Measurements from ENCODE around the gene GSG1L.

Gene GSG1L

DNA sequence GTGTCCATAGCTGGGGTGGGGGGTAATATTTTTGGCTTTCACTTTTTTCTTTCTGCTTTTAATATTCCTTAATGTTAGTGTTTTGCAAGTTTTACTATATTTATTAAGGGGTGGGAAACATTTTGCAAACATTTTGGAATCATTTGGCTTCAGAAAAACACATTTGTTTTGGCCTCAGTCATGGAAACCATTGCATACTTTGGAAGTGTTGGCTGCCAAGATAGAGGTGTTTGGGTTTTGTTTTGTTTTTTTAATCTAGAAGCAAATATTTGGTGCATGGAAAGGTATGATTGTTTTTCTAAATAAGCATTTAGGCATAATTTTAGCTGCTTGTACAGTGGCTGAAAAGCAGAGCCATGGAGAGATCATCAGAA is 270.3 kb downstream of the GSG1L start:
- DNase-seq (ENCODE audit: low spot score) = no peak
- TF ChIP-seq, protein P1, sequence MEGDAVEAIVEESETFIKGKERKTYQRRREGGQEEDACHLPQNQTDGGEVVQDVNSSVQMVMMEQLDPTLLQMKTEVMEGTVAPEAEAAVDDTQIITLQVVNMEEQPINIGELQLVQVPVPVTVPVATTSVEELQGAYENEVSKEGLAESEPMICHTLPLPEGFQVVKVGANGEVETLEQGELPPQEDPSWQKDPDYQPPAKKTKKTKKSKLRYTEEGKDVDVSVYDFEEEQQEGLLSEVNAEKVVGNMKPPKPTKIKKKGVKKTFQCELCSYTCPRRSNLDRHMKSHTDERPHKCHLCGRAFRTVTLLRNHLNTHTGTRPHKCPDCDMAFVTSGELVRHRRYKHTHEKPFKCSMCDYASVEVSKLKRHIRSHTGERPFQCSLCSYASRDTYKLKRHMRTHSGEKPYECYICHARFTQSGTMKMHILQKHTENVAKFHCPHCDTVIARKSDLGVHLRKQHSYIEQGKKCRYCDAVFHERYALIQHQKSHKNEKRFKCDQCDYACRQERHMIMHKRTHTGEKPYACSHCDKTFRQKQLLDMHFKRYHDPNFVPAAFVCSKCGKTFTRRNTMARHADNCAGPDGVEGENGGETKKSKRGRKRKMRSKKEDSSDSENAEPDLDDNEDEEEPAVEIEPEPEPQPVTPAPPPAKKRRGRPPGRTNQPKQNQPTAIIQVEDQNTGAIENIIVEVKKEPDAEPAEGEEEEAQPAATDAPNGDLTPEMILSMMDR (IDR thresholded peaks at IDR 0.05) = no peak
- Histone ChIP-seq H3K27ac (peak overlapping the region in 1 of 2 donors; percentile 56), H3K4me3 (no peak overlapping the region)

DNA sequence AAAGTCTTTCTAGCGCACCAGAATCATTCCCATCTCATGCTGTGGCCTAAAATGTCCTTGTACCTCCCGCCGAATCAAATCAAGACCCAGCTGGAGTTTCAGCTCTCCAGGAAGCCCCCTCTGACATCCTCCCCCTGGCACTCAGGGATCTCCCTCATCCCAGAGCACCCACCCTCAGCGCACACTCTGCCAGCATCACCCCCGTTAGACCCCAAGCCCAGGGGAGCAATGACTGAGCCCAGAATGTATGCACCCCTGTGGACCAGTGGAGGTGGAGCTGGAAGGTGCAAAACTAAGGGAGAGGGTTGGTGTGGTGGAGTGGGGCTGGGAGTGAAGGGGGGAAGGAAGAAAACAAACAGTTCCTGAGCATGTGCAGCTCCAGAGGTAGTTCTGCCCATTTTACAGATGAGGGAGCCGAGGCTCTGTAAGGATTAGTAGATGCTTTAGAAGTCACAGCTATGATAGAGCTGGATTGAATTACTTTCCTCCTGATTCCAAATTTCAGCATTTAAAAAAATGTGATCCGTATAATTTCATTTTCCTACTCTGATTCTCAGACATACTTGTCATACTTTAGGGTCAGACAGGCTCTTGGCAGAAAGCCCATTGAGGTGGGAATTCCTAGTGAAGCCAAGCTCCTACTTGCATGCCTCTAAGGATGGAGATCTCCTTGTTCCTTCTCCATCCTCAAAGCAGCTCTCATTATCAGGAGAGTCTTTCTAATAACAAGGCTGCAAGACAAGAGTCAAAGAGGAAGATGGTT is 270.8 kb downstream of the GSG1L start:
- DNase-seq (ENCODE audit: low spot score) = no peak
- TF ChIP-seq, protein P1 (IDR thresholded peaks at IDR 0.05) = no peak
- Histone ChIP-seq H3K27ac (peak overlapping the region in 1 of 2 donors; percentile 69), H3K4me3 (no peak overlapping the region)

DNA sequence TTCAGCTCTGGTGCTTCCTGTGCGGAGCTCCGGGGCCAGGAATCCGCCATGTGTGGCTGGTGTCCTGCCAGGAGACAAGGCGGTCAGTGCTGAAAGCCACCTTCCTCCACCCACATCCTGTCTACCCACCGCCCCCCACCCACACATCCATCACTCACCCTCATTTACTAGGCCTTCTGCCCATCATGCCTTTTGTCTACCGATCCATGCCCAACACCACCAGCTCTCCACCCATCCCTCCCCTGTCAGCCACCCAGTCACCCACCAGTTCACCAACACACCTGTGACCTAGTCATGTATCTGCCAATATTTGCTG is 272.2 kb downstream of the GSG1L start:
- peak overlapping the region in 1 of 2 donors; percentile 31 for H3K27ac ChIP-seq
- no peak for DNase-seq (ENCODE audit: low spot score)
- TF ChIP-seq, protein P1 (IDR thresholded peaks at IDR 0.05) = no peak
- H3K4me3 ChIP-seq = no peak overlapping the region

DNA sequence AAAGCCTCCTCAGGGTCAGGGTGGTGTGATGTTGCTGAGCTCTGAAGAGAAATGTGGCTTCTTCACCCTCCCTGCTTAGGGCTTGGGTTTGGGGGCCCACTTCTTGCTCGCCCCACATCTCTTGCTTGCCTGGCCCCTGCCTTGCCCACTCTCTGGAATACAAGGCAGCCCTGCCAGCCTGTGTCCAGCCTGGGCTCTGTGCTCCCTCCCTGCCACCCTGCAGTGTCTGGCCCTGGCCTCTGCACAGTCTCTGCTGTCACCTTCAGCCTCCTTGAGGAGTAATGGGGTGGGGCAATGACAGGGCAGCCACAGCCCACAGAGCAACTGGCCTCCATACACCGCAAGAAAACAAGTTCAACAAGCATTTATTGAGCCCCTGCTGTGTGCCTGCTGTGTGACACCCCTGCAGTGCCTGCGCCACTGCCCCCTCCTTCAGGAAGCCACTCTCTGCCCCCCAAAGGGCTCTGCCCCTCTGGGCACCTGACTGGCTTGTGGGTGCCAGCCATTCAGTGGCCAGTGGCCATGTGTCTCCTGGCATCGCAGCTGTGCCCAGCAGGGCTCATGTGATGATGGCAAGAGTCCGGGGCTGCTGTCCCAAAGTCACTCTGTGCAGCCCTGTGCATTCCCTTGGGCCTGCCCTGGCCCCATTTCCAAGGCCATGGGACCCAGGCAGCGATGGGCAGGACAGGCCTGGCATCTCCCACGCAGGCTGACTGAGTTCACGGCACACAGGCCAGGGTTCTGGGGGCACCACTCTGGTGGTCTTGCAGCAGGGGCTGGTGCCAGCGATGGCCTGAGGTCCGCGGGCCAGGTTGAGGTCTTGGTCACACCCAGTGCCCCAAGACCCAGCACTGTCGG is 272.7 kb downstream of the GSG1L start:
- no peak for DNase-seq (ENCODE audit: low spot score)
- Histone ChIP-seq H3K4me3 (no peak overlapping the region), H3K27ac (peak overlapping the region in 1 of 2 donors; percentile 31)
- TF ChIP-seq, protein P1 (IDR thresholded peaks at IDR 0.05) = no peak

DNA sequence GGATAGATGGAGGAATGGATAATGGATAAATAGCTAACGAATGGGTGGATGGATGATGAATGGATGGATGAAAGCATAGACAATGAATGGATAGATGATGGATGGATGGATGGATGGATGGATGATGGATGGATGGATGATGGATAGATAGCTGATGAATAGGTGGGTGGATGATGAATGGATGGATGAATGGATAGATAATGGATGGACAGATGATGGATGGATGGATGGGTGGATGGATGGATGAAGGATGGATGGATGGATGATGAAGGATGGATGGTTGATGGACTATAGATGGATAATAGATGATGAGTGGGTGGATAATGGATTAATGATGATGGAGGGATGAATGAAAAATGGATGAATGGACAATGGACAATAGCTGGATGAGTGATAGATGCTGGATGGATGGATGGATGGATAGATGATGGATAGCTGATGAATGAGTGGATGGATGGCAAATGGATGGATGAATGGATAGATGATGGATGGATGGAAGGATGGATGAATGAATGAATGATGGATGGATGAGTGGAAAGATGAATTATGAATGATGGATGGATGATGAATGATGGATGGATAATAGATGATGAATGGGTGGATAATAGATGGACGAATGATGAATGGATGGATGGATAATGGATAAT is 273.8 kb downstream of the GSG1L start:
- H3K27ac ChIP-seq = no peak overlapping the region
- no peak overlapping the region for H3K4me3 ChIP-seq
- DNase-seq (ENCODE audit: low spot score) = no peak
- TF ChIP-seq, protein P1 (IDR thresholded peaks at IDR 0.05) = no peak

DNA sequence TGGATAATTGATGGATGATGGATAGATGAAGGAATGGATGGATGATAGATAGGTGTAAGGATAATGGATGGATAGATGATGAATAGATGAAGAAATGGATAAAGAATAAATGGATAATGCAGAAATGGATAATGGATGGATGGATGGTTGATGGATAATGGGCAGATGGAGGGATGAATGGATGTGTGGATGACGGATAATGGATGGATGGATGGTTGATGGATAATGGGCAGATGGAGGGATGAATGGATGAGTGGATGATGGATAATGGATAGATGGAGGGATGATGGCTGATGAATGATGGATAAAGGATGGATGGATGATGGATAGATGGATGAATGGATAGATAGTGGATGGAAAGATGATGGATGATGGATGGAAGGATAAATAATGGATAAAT is 274.4 kb downstream of the GSG1L start:
- no peak overlapping the region for H3K27ac ChIP-seq
- no peak for DNase-seq (ENCODE audit: low spot score)
- TF ChIP-seq, protein P1 (IDR thresholded peaks at IDR 0.05) = no peak
- no peak overlapping the region for H3K4me3 ChIP-seq

Measured in coronary artery (tissue), 2 donors.